Endothelial cell of umbilical vein (primary cell): Measurements from ENCODE around the gene ANO9. TPM values are rescaled to one million over a fixed set of nuclear protein-coding genes. Genes with fewer than 3 reads are reported as not detected.

Source experiments
- BruUV-seq: library from RNA; stranded (reverse); fragments of 400-500 nt; replicated peaks from 2 replicates; lab custom pipeline; 2021; lab: Mats Ljungman, UMichigan
- CTCF ChIA-PET: fragments of 300-600, 350-600 bp; sonication (Branson Sonifier 250); formaldehyde crosslinking; loops from one replicate; lab custom pipeline; 2021; ENCODE audit warnings: antibody characterized with exemption, inconsistent platforms; lab: Charles Lee
- POLR2A ChIA-PET: fragments of 300-600, 350-600 bp; sonication (Branson Sonifier 250); formaldehyde crosslinking; loops from one replicate; lab custom pipeline; 2021; ENCODE audit warnings: antibody characterized with exemption, inconsistent platforms; lab: Charles Lee
- DNase-seq: peaks from one replicate; pipeline ENCODE4 v3.0.0-alpha.2; 2011; ENCODE audit warnings: low read depth, low spot score
- FAIRE-seq: peaks from 2 replicates; lab custom pipeline; 2011; peaks lifted over from hg19 to GRCh38; lab: Jason Lieb, UNC
- H2AFZ ChIP-seq: 2 replicates; pipeline ENCODE4 v1.6.0; 2012; ENCODE audit warnings: low read depth, low read length, control low read depth, inconsistent platforms
- H3K27ac ChIP-seq: 2 replicates; pipeline ENCODE4 v1.5.1; 2011; ENCODE audit warnings: low read depth, mild to moderate bottlenecking, control low read depth, low read length, moderate library complexity; ENCODE audit not compliant: insufficient read depth
- H3K27me3 ChIP-seq, 2 experiments: 2 replicates each; pipeline versions ENCODE4 v1.6.0 to v1.6.1; 2011; ENCODE audit warnings: low read length in 2 of 2, mixed read lengths in 1 of 2; ENCODE audit not compliant: control insufficient read depth in 2 of 2, insufficient read depth in 2 of 2
- H3K36me3 ChIP-seq, 2 experiments: 2 replicates in 1 of 2; 3 replicates in 1 of 2; pipeline ENCODE4 v1.5.1; 2011; ENCODE audit warnings: low read length in 2 of 2, mild to moderate bottlenecking in 1 of 2, moderate library complexity in 1 of 2; ENCODE audit not compliant: control insufficient read depth in 2 of 2, insufficient read depth in 2 of 2; ENCODE audit errors: extremely low read depth in 1 of 2
- H3K4me1 ChIP-seq: 3 replicates; pipeline ENCODE4 v1.5.1; 2011; ENCODE audit warnings: mild to moderate bottlenecking, low read length; ENCODE audit not compliant: control insufficient read depth, insufficient read depth; ENCODE audit errors: extremely low read depth
- H3K4me2 ChIP-seq: 2 replicates; pipeline ENCODE4 v1.6.1; 2011; ENCODE audit warnings: low read length, control low read depth, mixed read lengths; ENCODE audit not compliant: insufficient read depth
- H3K4me3 ChIP-seq, 3 experiments: fragments of 200-600 bp in 1 of 3; sonication (generic), shearing (Covaris generic) in 1 of 3; replicated peaks in 1 of 3; 2 replicates each; pipeline ENCODE4 v1.5.1; 2011 to 2016; ENCODE audit warnings: control low read depth in 3 of 3, low read length in 3 of 3, mild to moderate bottlenecking in 2 of 3, inconsistent platforms in 1 of 3, low read depth in 1 of 3, moderate library complexity in 1 of 3; ENCODE audit not compliant: insufficient read depth in 1 of 3
- H3K79me2 ChIP-seq: 2 replicates; pipeline ENCODE4 v1.6.0; 2012; ENCODE audit warnings: low read length, inconsistent platforms; ENCODE audit not compliant: control insufficient read depth, insufficient read depth
- H3K9ac ChIP-seq: replicated peaks from 2 replicates; pipeline ENCODE3; 2011; ENCODE audit warnings: low read length, control low read depth; ENCODE audit not compliant: insufficient read depth; ENCODE audit errors: extremely low read depth
- H3K9me1 ChIP-seq: replicated peaks from 3 replicates; pipeline ENCODE4 v1.6.0; 2011; ENCODE audit warnings: mild to moderate bottlenecking, low read length; ENCODE audit not compliant: control insufficient read depth, insufficient read depth; ENCODE audit errors: extremely low read depth
- H3K9me3 ChIP-seq: replicated peaks from 2 replicates; pipeline ENCODE4 v1.5.1; 2012; ENCODE audit warnings: low read length, inconsistent platforms; ENCODE audit not compliant: control insufficient read depth, insufficient read depth
- H4K20me1 ChIP-seq: replicated peaks from 2 replicates; pipeline ENCODE3; 2011; ENCODE audit warnings: mild to moderate bottlenecking, low read length; ENCODE audit not compliant: control insufficient read depth, insufficient read depth; ENCODE audit errors: extremely low read depth
- CTCF ChIP-seq, 2 donors: IDR thresholded peaks; 1 replicate in 1 of 2; 2 replicates in 1 of 2; pipeline ENCODE4 v1.5.1; 2011; ENCODE audit warnings: low read length in 2 of 2, mild to moderate bottlenecking in 2 of 2, moderate library complexity in 2 of 2, control low read depth in 1 of 2, inconsistent platforms in 1 of 2, low read depth in 1 of 2; ENCODE audit not compliant: insufficient read depth in 1 of 2; ENCODE audit errors: extremely low read depth in 1 of 2
- EZH2 ChIP-seq: IDR thresholded peaks from 2 replicates; pipeline ENCODE4 v1.6.1; 2012; ENCODE audit warnings: borderline replicate concordance, low read depth, mild to moderate bottlenecking, moderate library complexity, low read length, inconsistent platforms; ENCODE audit not compliant: severe bottlenecking
- FOS ChIP-seq: IDR thresholded peaks from 2 replicates; pipeline ENCODE4 v1.6.1; 2011; ENCODE audit warnings: mild to moderate bottlenecking, low read length, moderate library complexity, borderline replicate concordance; ENCODE audit not compliant: insufficient read depth
- GATA2 ChIP-seq: IDR thresholded peaks from 2 replicates; pipeline ENCODE4 v1.7.0; 2011; ENCODE audit warnings: low read depth, mild to moderate bottlenecking, moderate library complexity, mixed read lengths, low read length; ENCODE audit not compliant: insufficient read length, insufficient read depth
- JUN ChIP-seq: IDR thresholded peaks from 2 replicates; pipeline ENCODE4 v1.6.1; 2011; ENCODE audit warnings: borderline replicate concordance, low read depth; ENCODE audit not compliant: insufficient read length, insufficient read depth
- MAX ChIP-seq: IDR thresholded peaks from 2 replicates; pipeline ENCODE4 v1.6.1; 2011; ENCODE audit not compliant: insufficient read depth, insufficient read length
- MYC ChIP-seq: IDR thresholded peaks from one replicate; pipeline ENCODE4 v1.6.1; 2011; ENCODE audit warnings: mild to moderate bottlenecking, low read depth, low read length
- POLR2A ChIP-seq: IDR thresholded peaks from 2 replicates; pipeline ENCODE4 v1.6.1; 2012; ENCODE audit warnings: low read depth, mild to moderate bottlenecking, control low read depth, low read length
- POLR2AphosphoS5 ChIP-seq: IDR thresholded peaks from 2 replicates; pipeline ENCODE4 v1.6.1; 2012; ENCODE audit warnings: low read depth, mild to moderate bottlenecking, control low read depth, low read length, moderate library complexity; ENCODE audit not compliant: insufficient read depth
- dilution Hi-C: fragments of 300-500 bp; cut with MboI; formaldehyde crosslinking; loops from one replicate; pipeline ENCODE4 v1.15.0; 2019; ENCODE audit warnings: low sequenced_read_pairs; ENCODE audit not compliant: extremely low pct_ligation_motif_present
- intact Hi-C: fragments of 100-400 bp; cut with micrococcal nuclease; formaldehyde crosslinking; loops from one replicate; pipeline ENCODE4 v1.10.0; 2022
- polyA plus RNA-seq, 4 experiments: library from polyadenylated mRNA; depleted of rRNA in 3 of 4; stranded (reverse) in 3 of 4; unstranded in 1 of 4; fragments of >200 nt; gene quantifications; 2 replicates each; pipeline versions ENCODE4 v1.2.1 to v1.2.3, GENCODE V29; 2011 to 2012; ENCODE audit warnings: missing spikeins in 1 of 4
- total RNA-seq: library from RNA; stranded (reverse); gene quantifications from 2 replicates; pipeline ENCODE4 v1.2.3, GENCODE V29; 2021

ANO9 gene
- total and polyA plus RNA-seq, 2 donors (not counting 3 experiments of a cell fraction or from before 2014, with no cell fraction given), result 0.23 TPM; not detected in 1

- BruUV-seq, result no TSS peak
- POLR2A ChIA-PET, result no interaction called here
Observed at GRCh38 chr11:473415-473814, 31.6 kb upstream of the ANO9 start.

More at GRCh38 chr11:473415-473814, 31.6 kb upstream of the ANO9 start:
- H3K27me3 ChIP-seq, result no peaks in the 10 kb centered on the region
- peaks cover 10% of the 10 kb centered on the region for H3K4me1 ChIP-seq
- peaks cover 32% of the 10 kb centered on the region for H3K79me2 ChIP-seq
- no peaks in the 10 kb centered on the region for H4K20me1 ChIP-seq
- H3K27ac ChIP-seq, result no peak overlapping the region
- intact Hi-C loops (no loop called here), dilution Hi-C loops (no loop called here)
- TF ChIP-seq MAX, result no peak
- TF ChIP-seq GATA2, result no peak
- no peak for TF ChIP-seq CTCF (IDR thresholded peaks at IDR 0.05; ENCODE audit: extremely low read depth in 1 of 2, insufficient read depth in 1 of 2, low read depth in 1 of 2, low read length in 2 of 2)
- no peak for TF ChIP-seq EZH2
- no peak for TF ChIP-seq POLR2AphosphoS5
- no peak for TF ChIP-seq POLR2A
- TF ChIP-seq MYC, result no peak
- no peak for TF ChIP-seq FOS
- no peak for TF ChIP-seq JUN
- H3K36me3 ChIP-seq, result no peaks in the 10 kb centered on the region
- H3K9me3 ChIP-seq, result no peaks in the 10 kb centered on the region
- CTCF ChIA-PET, result interaction anchor here (0.8 to 1.0 kb wide), 2 partner anchors 9 to 25 kb away, joined by 3 to 4 read pairs; no protein-coding TSS in a partner anchor
- no peak overlapping the region for H3K4me3 ChIP-seq
- H2AFZ ChIP-seq, result no peak overlapping the region
- no peaks in the 10 kb centered on the region for H3K9me1 ChIP-seq
- H3K4me2 ChIP-seq, result no peak overlapping the region
- DNase-seq (no peak), FAIRE-seq (no peak)
- no peak overlapping the region for H3K9ac ChIP-seq
